ENCODE measurements around the gene COLEC12. TPM values are rescaled to one million over a fixed set of nuclear protein-coding genes. Genes with fewer than 3 reads are reported as not detected.

The COLEC12 gene
- total and polyA plus RNA-seq, 3 experiments from 2014 or later = 0.04 TPM; not detected in 2

DNA sequence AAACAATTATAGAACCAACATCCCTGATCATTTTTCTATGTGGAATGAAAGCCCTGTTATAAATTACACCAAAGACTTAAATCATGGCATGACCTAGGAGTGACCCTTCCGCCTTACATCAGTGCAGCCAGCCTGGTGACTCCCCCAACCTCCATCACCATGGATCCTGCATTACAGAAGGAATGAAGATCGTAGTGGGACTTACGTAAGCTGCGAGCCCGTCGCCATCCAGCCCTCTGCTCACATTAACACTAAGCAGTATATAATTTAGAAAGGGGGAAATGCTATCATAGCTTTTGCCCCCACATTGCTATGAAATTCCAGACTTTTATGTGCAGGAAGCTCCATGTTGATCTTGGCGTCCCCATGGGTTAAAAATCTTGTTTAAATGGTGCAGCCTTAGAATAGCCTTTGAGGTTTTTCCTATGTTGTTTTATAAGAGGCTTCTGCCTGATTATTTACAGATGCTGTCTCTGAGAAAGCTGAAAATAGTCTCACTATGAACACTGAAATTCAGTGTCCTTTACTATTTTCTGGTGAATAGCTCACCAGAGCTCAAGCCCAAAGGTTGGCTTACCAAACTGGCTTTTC, 76.3 kb downstream of the COLEC12 start:
- no peaks in the 10 kb centered on the region for H3K4me1 Mint-ChIP-seq
- no peaks in the 10 kb centered on the region for H3K36me3 Mint-ChIP-seq
- H3K9me3 Mint-ChIP-seq = no peaks in the 10 kb centered on the region
- POLR2A ChIA-PET = no interaction called here
- CTCF ChIA-PET = no interaction called here
- H3K4me3 Mint-ChIP-seq = no peak overlapping the region
- Histone ChIP-seq H3K9me3 (ENCODE audit: low read length) (no peaks in the 10 kb centered on the region), H3K4me1 (ENCODE audit: insufficient read depth, low read length) (no peaks in the 10 kb centered on the region), H3K27me3 (ENCODE audit: insufficient read depth, low read length, poor library complexity, severe bottlenecking) (no peaks in the 10 kb centered on the region), H3K27ac (ENCODE audit: low read depth, low read length) (no peak overlapping the region), H3K36me3 (ENCODE audit: insufficient read depth, low read length) (no peaks in the 10 kb centered on the region), H3K4me3 (ENCODE audit: low read length) (no peak overlapping the region)
- H3K27me3 Mint-ChIP-seq = peaks cover 3 to 24% of the 10 kb centered on the region in 2 donors
- no peak for DNase-seq
- H3K27ac Mint-ChIP-seq = no peak overlapping the region

DNA sequence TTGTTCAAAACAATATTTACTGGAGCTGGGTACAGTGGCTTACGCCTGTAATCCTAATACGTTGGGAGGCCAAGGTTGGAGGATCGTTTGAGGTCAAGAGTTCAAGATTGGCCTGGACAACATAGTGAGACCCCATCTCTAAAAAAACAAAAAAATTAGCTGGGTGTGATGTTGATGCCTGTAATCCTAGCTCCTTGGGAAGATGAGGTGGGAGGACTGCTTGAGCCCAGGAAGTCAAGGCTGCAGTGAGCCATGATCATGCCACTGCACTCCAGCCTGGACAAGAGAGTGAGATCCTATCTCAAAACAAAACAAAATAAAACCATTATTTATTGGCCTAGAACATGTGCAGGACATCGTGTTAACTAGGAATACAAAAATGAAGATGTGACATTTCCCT, 77.5 kb downstream of the COLEC12 start:
- H3K27ac Mint-ChIP-seq = no peak overlapping the region
- H3K36me3 ChIP-seq (ENCODE audit: insufficient read depth, low read length) = no peaks in the 10 kb centered on the region
- H3K4me3 Mint-ChIP-seq = no peak overlapping the region
- H3K27me3 Mint-ChIP-seq = peaks cover 3 to 24% of the 10 kb centered on the region in 2 donors
- H3K27me3 ChIP-seq (ENCODE audit: insufficient read depth, low read length, poor library complexity, severe bottlenecking) = no peaks in the 10 kb centered on the region
- no peaks in the 10 kb centered on the region for H3K4me1 ChIP-seq (ENCODE audit: insufficient read depth, low read length)
- DNase-seq = no peak
- ChIA-PET CTCF (no interaction called here), POLR2A (no interaction called here)
- H3K9me3 ChIP-seq (ENCODE audit: low read length) = no peaks in the 10 kb centered on the region
- H3K27ac ChIP-seq (ENCODE audit: low read depth, low read length) = no peak overlapping the region
- H3K9me3 Mint-ChIP-seq = no peaks in the 10 kb centered on the region
- H3K4me3 ChIP-seq (ENCODE audit: low read length) = no peak overlapping the region
- no peaks in the 10 kb centered on the region for H3K36me3 Mint-ChIP-seq
- no peaks in the 10 kb centered on the region for H3K4me1 Mint-ChIP-seq

- Histone ChIP-seq H3K4me3 (ENCODE audit: low read length) (no peak overlapping the region), H3K36me3 (ENCODE audit: insufficient read depth, low read length) (no peaks in the 10 kb centered on the region), H3K27ac (ENCODE audit: low read depth, low read length) (no peak overlapping the region), H3K9me3 (ENCODE audit: low read length) (no peaks in the 10 kb centered on the region), H3K4me1 (ENCODE audit: insufficient read depth, low read length) (no peaks in the 10 kb centered on the region), H3K27me3 (ENCODE audit: insufficient read depth, low read length, poor library complexity, severe bottlenecking) (no peaks in the 10 kb centered on the region)
- Mint-ChIP-seq H3K9me3 (no peaks in the 10 kb centered on the region), H3K27ac (no peak overlapping the region), H3K27me3 (peaks cover 3 to 24% of the 10 kb centered on the region in 2 donors), H3K4me3 (no peak overlapping the region), H3K4me1 (no peaks in the 10 kb centered on the region), H3K36me3 (no peaks in the 10 kb centered on the region)
- DNase-seq = no peak
- POLR2A ChIA-PET = no interaction called here
- CTCF ChIA-PET = no interaction called here
Observed at GRCh38 chr18:421247-422155, 79.0 kb downstream of the COLEC12 start.

GRCh38 chr18:420661-421246, 79.7 kb downstream of the COLEC12 start:
- ChIA-PET POLR2A (no interaction called here), CTCF (no interaction called here)
- Histone ChIP-seq H3K36me3 (ENCODE audit: insufficient read depth, low read length) (no peaks in the 10 kb centered on the region), H3K4me3 (ENCODE audit: low read length) (no peak overlapping the region), H3K27me3 (ENCODE audit: insufficient read depth, low read length, poor library complexity, severe bottlenecking) (no peaks in the 10 kb centered on the region), H3K27ac (ENCODE audit: low read depth, low read length) (no peak overlapping the region), H3K9me3 (ENCODE audit: low read length) (no peaks in the 10 kb centered on the region), H3K4me1 (ENCODE audit: insufficient read depth, low read length) (no peaks in the 10 kb centered on the region)
- Mint-ChIP-seq H3K4me1 (no peaks in the 10 kb centered on the region), H3K27ac (no peak overlapping the region), H3K4me3 (no peak overlapping the region), H3K27me3 (peaks cover 3 to 22% of the 10 kb centered on the region in 2 donors), H3K9me3 (no peaks in the 10 kb centered on the region), H3K36me3 (no peaks in the 10 kb centered on the region)
- no peak for DNase-seq

DNA sequence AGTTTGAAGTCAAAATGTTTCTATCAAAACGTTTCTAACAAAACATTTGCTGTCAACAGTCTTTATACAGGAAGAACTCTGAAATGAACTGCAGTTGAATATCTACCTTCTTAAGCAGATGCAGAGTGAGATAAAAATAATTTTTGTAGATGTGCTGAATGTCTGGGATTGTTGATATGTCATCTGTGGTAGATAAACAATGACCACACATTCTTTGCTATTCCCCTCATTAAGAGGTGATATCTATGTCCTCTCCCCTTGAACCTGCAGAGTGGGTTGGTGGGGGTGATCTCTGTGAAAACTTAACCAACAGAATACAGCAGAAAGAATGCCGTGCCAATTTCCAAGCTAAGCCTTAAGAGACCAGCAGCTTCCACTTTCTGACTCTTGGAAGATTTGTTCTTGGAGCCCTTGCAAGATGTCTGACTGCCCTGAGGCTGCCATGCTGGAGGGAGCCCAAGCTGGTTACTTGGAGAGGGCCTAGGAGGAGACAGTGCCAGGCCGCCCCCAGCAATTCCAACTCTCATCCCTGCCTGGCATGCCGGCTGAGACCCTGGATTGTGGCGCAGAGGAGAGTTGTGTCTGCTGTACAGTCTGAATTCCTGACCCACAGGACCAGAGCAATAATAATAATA, 80.8 kb downstream of the COLEC12 start:
- peaks cover 3 to 16% of the 10 kb centered on the region in 2 donors for H3K27me3 Mint-ChIP-seq
- Histone ChIP-seq H3K4me3 (ENCODE audit: low read length) (no peak overlapping the region), H3K36me3 (ENCODE audit: insufficient read depth, low read length) (no peaks in the 10 kb centered on the region), H3K27ac (ENCODE audit: low read depth, low read length) (no peak overlapping the region), H3K4me1 (ENCODE audit: insufficient read depth, low read length) (no peaks in the 10 kb centered on the region), H3K9me3 (ENCODE audit: low read length) (no peaks in the 10 kb centered on the region), H3K27me3 (ENCODE audit: insufficient read depth, low read length, poor library complexity, severe bottlenecking) (no peaks in the 10 kb centered on the region)
- H3K4me3 Mint-ChIP-seq = no peak overlapping the region
- no peaks in the 10 kb centered on the region for H3K36me3 Mint-ChIP-seq
- DNase-seq = no peak
- H3K9me3 Mint-ChIP-seq = no peaks in the 10 kb centered on the region
- POLR2A ChIA-PET = interaction anchor here (0.6 kb wide), 1 partner anchor 338 kb away, joined by 4 read pairs; no protein-coding TSS in a partner anchor
- H3K4me1 Mint-ChIP-seq = no peaks in the 10 kb centered on the region
- CTCF ChIA-PET = no interaction called here
- no peak overlapping the region for H3K27ac Mint-ChIP-seq

GRCh38 chr18:417495-417894, 83.0 kb downstream of the COLEC12 start:
- Mint-ChIP-seq H3K27ac (no peak overlapping the region), H3K4me1 (no peaks in the 10 kb centered on the region), H3K4me3 (no peak overlapping the region), H3K27me3 (peaks cover 1 to 16% of the 10 kb centered on the region in 2 donors), H3K36me3 (no peaks in the 10 kb centered on the region), H3K9me3 (no peaks in the 10 kb centered on the region)
- ChIA-PET CTCF (no interaction called here), POLR2A (no interaction called here)
- H3K4me3 ChIP-seq (ENCODE audit: low read length) = no peak overlapping the region
- H3K4me1 ChIP-seq (ENCODE audit: insufficient read depth, low read length) = no peaks in the 10 kb centered on the region
- H3K9me3 ChIP-seq (ENCODE audit: low read length) = no peaks in the 10 kb centered on the region
- H3K27ac ChIP-seq (ENCODE audit: low read depth, low read length) = no peak overlapping the region
- no peaks in the 10 kb centered on the region for H3K27me3 ChIP-seq (ENCODE audit: insufficient read depth, low read length, poor library complexity, severe bottlenecking)
- no peaks in the 10 kb centered on the region for H3K36me3 ChIP-seq (ENCODE audit: insufficient read depth, low read length)
- DNase-seq = no peak

- no peaks in the 10 kb centered on the region for H3K36me3 ChIP-seq (ENCODE audit: insufficient read depth, low read length)
- H3K27me3 ChIP-seq (ENCODE audit: insufficient read depth, low read length, poor library complexity, severe bottlenecking) = no peaks in the 10 kb centered on the region
- H3K9me3 ChIP-seq (ENCODE audit: low read length) = no peaks in the 10 kb centered on the region
- ChIA-PET CTCF (no interaction called here), POLR2A (no interaction called here)
- H3K4me3 ChIP-seq (ENCODE audit: low read length) = no peak overlapping the region
- no peaks in the 10 kb centered on the region for H3K9me3 Mint-ChIP-seq
- no peaks in the 10 kb centered on the region for H3K4me1 ChIP-seq (ENCODE audit: insufficient read depth, low read length)
- no peak for DNase-seq
- no peak overlapping the region for H3K27ac ChIP-seq (ENCODE audit: low read depth, low read length)
- peaks cover 1 to 16% of the 10 kb centered on the region in 2 donors for H3K27me3 Mint-ChIP-seq
- H3K4me1 Mint-ChIP-seq = no peaks in the 10 kb centered on the region
- H3K36me3 Mint-ChIP-seq = no peaks in the 10 kb centered on the region
- no peak overlapping the region for H3K27ac Mint-ChIP-seq
- no peak overlapping the region for H3K4me3 Mint-ChIP-seq
Observed at GRCh38 chr18:416930-417329, 83.6 kb downstream of the COLEC12 start.

All from CD8-positive, alpha-beta memory T cell (primary cell).